HG02588 (cell line): ENCODE data around the gene PTPRF.

Experiments
- ATAC-seq: cut with Tn5 transposase; IDR thresholded peaks from one replicate; pipeline ENCODE4 v1.9.1; 2021; ENCODE audit warnings: mild to moderate bottlenecking, moderate library complexity; ENCODE audit not compliant: unreplicated experiment

Gene PTPRF

GRCh38 chr1:43655953-43656352 is 125.3 kb downstream of the PTPRF start:
- ATAC-seq: no peak

- no peak for ATAC-seq
These were observed 128.8 kb downstream of the PTPRF start for GRCh38 chr1:43659212-43660166.

GRCh38 chr1:43660355-43660754 is 129.7 kb downstream of the PTPRF start:
- no peak for ATAC-seq

- ATAC-seq: no peak
These were observed 133.7 kb downstream of the PTPRF start for GRCh38 chr1:43664369-43664768.

GRCh38 chr1:43666608-43667007 is 135.9 kb downstream of the PTPRF start:
- no peak for ATAC-seq

GRCh38 chr1:43668956-43669355 is 138.3 kb downstream of the PTPRF start:
- ATAC-seq: no peak

- no peak for ATAC-seq
These were observed 139.2 kb downstream of the PTPRF start for GRCh38 chr1:43669878-43670277.

- ATAC-seq: no peak
These were observed 140.5 kb downstream of the PTPRF start for GRCh38 chr1:43671193-43671592.

- ATAC-seq: no peak
These were observed 141.1 kb downstream of the PTPRF start for GRCh38 chr1:43671626-43672330.

GRCh38 chr1:43673261-43673660 is 142.6 kb downstream of the PTPRF start:
- no peak for ATAC-seq
